ENCODE measurements around the gene DUS3L. TPM values are rescaled to one million over a fixed set of nuclear protein-coding genes. Genes with fewer than 3 reads are reported as not detected.

DUS3L gene
- total RNA-seq, 1 experiment from 2014 or later, result 67.0 TPM

DNA sequence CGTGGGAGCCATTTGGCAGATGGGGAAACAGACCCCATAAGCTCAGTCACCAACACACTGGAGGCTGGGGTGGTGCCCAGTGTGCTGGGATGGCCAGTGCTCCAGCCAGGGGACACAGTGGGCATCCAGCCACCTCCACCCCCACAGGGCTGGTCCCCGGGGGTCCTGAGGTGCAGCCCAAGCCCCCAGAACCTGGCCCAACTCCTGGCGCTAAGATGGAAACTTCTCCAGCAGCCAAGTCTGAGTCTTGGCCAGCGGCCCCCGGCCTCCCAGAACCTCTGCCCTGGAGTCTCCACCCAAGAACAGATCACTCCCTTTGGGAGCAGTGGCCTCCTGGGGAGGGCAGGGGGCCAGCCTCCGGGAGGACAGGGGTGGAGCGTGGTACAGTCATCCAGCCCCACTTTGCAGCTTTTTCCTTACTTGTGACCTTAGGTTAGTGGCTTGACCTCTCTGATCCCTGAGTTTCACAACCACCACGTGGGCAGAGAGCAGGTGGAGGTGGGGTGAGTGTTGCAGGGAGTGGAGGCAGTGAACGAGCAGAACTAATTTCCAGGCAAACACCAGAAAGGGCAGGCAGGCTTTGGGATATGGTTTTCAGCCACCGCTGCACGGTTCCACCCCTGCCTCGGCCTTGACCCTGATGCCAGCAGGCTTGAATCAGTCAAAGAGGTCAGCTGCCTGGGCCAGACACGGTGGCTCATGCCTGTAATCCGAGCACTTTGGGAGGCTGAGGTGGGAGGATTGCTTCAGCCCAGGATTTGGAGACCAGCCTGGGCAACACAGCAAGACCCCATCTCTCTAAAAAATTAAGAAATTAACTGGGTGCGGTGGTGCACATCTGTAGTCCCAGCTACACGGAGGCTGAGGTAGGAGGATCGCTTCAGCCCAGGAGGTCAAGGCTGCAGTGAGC, 9.7 kb upstream of the DUS3L start:
- Histone ChIP-seq H3K79me1 (ENCODE audit: insufficient read depth, low read depth, low read length, poor library complexity, severe bottlenecking) (no peaks in the 10 kb centered on the region), H2BK20ac (ENCODE audit: low read depth, low read length, poor library complexity, severe bottlenecking) (no peak overlapping the region), H2BK12ac (ENCODE audit: insufficient read length, low read depth, low read length) (no peak overlapping the region), H3K14ac (ENCODE audit: insufficient read depth, low read length) (no peak overlapping the region), H2BK120ac (ENCODE audit: low read depth, low read length, poor library complexity, severe bottlenecking) (no peak overlapping the region), H4K8ac (replicated peaks; ENCODE audit: insufficient read length, low read depth, low read length) (no peak overlapping the region), H4K5ac (ENCODE audit: insufficient read length, low read depth, low read length) (no peak overlapping the region), H4K20me1 (ENCODE audit: control insufficient read depth, insufficient read depth, insufficient read length) (no peaks in the 10 kb centered on the region), H3K18ac (ENCODE audit: insufficient read length, low read depth, low read length) (no peak overlapping the region), H2AFZ (ENCODE audit: low read length) (no peak overlapping the region), H2AK5ac (ENCODE audit: insufficient read length, low read length) (no peak overlapping the region), H3K27ac (ENCODE audit: insufficient read length, low read depth, low read length) (no peak overlapping the region), H3K56ac (ENCODE audit: insufficient read length, low read depth, low read length) (no peak overlapping the region), H3K23me2 (ENCODE audit: insufficient read length, low read depth, low read length, poor library complexity, severe bottlenecking) (peaks cover 6% of the 10 kb centered on the region), H3T11ph (ENCODE audit: low read length) (no peak overlapping the region), H3K4me2 (ENCODE audit: insufficient read depth, insufficient read length, low read length) (no peak overlapping the region), H4K91ac (ENCODE audit: insufficient read length, low read depth, low read length) (no peak overlapping the region), H3K4ac (ENCODE audit: low read depth, low read length) (no peak overlapping the region), H3K27me3 (ENCODE audit: insufficient read depth, low read length) (no peaks in the 10 kb centered on the region; the same call in 1 of the 2 replicates), H3K9me3 (ENCODE audit: control insufficient read depth, low read depth, low read length) (no peaks in the 10 kb centered on the region), H3K9ac (ENCODE audit: extremely low read depth, insufficient read length, low read length) (no peak overlapping the region), H2BK5ac (ENCODE audit: insufficient read length, low read length) (no peak overlapping the region), H3K23ac (ENCODE audit: insufficient read length, low read depth, low read length) (no peak overlapping the region), H3K4me1 (ENCODE audit: insufficient read depth, low read length) (no peaks in the 10 kb centered on the region), H2BK15ac (ENCODE audit: low read depth, low read length) (no peak overlapping the region), H3K79me2 (ENCODE audit: insufficient read depth, low read length) (no peaks in the 10 kb centered on the region)
- Mint-ChIP-seq H3K4me1 (peaks cover 6 to 18% of the 10 kb centered on the region in 2 experiments), H3K36me3 (ENCODE audit: insufficient read depth in 1 of 3, low read depth in 3 of 3) (peaks cover 0 to 4% (median 0%) of the 10 kb centered on the region in 3 experiments; a peak in 2 of 7 replicates), H3K9me3 (peaks cover 0 to 4% of the 10 kb centered on the region in 2 experiments; a peak in 3 of 5 replicates), H3K27me3 (ENCODE audit: low read depth) (peaks cover 47% of the 10 kb centered on the region), H3K4me3 (no peak overlapping the region), H3K27ac (no peak overlapping the region)
- WGBS (ENCODE audit: extremely low coverage, insufficient read length, low lambda C conversion rate), result no CpG with 5 or more reads among the region's 17 CpGs
- DNase-seq, result no peak
- TF ChIP-seq, protein P1, sequence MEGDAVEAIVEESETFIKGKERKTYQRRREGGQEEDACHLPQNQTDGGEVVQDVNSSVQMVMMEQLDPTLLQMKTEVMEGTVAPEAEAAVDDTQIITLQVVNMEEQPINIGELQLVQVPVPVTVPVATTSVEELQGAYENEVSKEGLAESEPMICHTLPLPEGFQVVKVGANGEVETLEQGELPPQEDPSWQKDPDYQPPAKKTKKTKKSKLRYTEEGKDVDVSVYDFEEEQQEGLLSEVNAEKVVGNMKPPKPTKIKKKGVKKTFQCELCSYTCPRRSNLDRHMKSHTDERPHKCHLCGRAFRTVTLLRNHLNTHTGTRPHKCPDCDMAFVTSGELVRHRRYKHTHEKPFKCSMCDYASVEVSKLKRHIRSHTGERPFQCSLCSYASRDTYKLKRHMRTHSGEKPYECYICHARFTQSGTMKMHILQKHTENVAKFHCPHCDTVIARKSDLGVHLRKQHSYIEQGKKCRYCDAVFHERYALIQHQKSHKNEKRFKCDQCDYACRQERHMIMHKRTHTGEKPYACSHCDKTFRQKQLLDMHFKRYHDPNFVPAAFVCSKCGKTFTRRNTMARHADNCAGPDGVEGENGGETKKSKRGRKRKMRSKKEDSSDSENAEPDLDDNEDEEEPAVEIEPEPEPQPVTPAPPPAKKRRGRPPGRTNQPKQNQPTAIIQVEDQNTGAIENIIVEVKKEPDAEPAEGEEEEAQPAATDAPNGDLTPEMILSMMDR (conservative IDR thresholded peaks at IDR 0.05), result no peak
